Dermis blood vessel endothelial cell (primary cell): Measurements from ENCODE around the gene ATP2C2. TPM values are rescaled to one million over a fixed set of nuclear protein-coding genes. Genes with fewer than 3 reads are reported as not detected.
"Not testable (repeated sequence)": the region's sequence is repeated elsewhere in the genome, so short reads cannot be mapped to it uniquely, and the experiment has no call there.

Experiments used
- DNase-seq: peaks from one replicate; pipeline ENCODE4 v3.0.0; 2010
- total RNA-seq: library from RNA; depleted of rRNA; stranded (reverse); fragments of >200 nt; gene quantifications from 2 replicates; pipeline ENCODE4 v1.2.3, GENCODE V29; 2014

Gene ATP2C2, protein sequence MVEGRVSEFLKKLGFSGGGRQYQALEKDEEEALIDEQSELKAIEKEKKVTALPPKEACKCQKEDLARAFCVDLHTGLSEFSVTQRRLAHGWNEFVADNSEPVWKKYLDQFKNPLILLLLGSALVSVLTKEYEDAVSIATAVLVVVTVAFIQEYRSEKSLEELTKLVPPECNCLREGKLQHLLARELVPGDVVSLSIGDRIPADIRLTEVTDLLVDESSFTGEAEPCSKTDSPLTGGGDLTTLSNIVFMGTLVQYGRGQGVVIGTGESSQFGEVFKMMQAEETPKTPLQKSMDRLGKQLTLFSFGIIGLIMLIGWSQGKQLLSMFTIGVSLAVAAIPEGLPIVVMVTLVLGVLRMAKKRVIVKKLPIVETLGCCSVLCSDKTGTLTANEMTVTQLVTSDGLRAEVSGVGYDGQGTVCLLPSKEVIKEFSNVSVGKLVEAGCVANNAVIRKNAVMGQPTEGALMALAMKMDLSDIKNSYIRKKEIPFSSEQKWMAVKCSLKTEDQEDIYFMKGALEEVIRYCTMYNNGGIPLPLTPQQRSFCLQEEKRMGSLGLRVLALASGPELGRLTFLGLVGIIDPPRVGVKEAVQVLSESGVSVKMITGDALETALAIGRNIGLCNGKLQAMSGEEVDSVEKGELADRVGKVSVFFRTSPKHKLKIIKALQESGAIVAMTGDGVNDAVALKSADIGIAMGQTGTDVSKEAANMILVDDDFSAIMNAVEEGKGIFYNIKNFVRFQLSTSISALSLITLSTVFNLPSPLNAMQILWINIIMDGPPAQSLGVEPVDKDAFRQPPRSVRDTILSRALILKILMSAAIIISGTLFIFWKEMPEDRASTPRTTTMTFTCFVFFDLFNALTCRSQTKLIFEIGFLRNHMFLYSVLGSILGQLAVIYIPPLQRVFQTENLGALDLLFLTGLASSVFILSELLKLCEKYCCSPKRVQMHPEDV
- total RNA-seq: not detected in 2 replicates

DNA sequence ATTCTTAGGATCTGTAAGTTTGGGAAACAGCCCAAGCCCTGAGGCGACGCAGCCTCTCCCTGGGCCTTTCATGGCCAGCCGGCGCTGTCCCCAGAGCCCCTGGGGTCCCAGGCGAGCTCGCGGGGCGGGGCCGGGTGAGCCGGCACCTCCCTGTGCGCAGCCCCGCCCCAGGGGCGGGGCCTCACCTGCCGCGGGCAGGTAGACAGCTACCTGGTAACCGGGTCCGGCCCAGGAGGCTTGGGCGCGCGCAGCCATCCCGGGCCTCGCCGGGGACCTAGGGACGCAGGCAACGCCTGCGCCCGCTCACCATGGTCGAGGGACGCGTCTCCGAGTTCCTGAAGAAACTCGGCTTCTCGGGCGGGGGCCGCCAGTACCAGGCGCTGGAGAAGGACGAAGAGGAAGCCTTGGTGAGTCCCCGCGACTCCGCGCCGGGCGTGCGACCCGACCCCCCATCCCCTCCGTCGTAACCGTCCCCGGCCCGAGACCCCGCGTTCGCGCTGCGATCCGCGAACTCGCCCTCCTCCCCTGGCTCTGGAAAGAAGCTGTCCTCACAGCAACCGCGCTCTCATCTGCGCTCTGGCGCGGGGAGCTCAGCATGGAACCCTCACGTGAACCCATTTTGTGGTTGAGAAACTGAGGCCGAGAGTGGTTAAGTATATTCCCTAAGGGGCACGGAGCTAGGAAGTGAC is at the start of gene ATP2C2:
Gene ATP2C2, plus strand, starts transcription at position 231 of the 689 bp plus-strand sequence. Its CDS starts 78 bp downstream, at position 309.
- DNase-seq: no peak

- no peak for DNase-seq
Measured at GRCh38 chr16:84319146-84319760, 49.1 kb upstream of the ATP2C2 start.

DNA sequence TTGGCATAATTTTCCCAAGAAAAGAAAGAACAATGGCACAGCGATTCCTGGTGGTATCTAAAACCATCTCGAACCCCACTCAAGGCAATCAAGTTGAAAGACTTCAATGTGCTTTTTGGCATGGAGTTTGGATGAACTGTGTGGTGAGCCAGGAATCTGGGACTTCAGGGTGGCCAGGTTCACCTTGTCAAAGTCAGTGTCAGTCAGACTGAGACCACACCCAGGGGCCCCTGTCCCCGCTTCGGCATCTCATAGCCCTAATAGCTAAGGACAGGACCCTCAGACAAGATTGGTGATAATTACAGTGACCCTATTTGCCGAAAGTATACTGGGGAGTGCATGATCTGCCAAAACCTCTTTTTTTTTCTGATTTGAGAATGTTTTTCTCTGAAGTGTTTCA is 47.8 kb upstream of the ATP2C2 start:
- DNase-seq: no peak

GRCh38 chr16:84321932-84322331 is 46.4 kb upstream of the ATP2C2 start:
- no peak for DNase-seq

DNA sequence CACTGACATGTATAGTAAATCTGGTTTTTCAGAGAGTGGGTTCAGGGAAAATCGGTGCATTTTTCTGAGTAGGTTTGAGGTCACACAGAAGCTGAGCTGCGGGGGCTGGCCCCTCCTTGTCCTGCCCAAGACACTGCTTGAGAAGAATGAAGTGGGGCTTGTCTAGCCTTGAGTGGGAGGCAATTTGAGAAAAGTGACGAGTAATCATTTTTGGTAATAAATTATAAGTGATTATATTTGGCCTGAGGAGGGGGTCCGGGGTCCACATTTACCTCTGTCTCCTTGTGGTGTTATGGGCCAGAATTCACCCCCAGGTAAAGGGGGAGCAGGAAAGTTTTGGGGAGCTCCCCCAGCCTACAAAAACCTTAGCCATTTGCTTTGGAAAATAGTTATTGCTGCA is 45.6 kb upstream of the ATP2C2 start:
- no peak for DNase-seq

GRCh38 chr16:84323606-84324005 is 44.7 kb upstream of the ATP2C2 start:
- DNase-seq: no peak

DNA sequence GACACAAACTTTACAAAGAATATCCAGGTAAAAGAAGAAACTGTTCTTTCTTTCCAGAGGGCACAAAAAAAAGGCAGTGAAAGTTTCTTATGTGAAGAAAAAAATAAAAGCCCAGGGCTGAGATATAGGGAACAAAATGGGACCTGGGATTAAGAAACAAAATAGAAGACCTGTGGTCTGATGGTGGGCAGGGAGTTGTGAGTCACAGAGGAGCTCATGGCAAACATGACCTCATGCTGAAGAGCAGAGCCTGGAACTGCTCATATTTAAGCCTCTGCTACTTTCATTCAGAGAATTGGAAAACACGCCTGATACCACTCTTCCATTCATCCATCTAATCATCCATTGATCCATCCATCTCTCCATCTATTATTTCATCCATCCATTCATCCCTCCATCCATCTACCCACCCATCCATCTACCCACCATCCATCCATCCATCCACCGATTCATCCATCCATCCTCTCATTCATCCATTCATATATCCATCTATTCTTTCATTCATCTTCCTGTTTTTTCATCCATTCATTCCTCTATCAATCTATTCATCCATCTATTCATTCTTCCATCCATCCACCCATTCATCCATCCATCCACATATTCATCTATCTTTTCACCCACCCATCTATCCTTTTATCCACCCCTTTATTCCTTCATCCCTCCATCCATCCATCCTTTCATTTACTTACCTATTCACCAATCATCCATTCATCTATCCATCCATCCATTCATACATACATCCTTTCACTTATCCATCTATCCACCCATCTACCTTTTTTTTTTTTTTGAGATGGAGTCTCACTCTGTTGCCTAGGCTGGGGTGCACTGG is 43.7 kb upstream of the ATP2C2 start:
- DNase-seq: no peak

DNA sequence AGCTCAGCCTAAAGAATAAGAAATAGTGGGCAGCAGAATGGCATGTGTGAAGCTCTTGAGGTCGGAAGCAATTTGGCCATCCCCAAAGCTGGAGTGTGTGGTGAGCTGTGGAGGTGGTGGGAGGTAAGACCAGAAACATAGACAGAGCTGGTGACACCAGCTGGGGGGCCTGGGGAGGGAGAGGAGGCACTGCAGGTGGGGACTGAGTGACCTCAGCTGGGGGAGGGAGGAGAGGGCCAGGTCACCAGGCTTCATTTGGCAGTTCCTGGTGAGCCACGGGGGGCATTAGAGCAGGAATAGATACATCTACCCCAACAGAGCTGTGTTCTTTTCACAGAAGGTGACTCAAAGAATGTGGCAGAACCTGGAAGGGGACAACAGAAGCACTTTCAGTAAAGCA is 41.8 kb upstream of the ATP2C2 start:
- no peak for DNase-seq

GRCh38 chr16:84327926-84328505 is 40.3 kb upstream of the ATP2C2 start:
- no peak for DNase-seq

- no peak for DNase-seq
Measured at GRCh38 chr16:84329016-84329415, 39.3 kb upstream of the ATP2C2 start.

DNA sequence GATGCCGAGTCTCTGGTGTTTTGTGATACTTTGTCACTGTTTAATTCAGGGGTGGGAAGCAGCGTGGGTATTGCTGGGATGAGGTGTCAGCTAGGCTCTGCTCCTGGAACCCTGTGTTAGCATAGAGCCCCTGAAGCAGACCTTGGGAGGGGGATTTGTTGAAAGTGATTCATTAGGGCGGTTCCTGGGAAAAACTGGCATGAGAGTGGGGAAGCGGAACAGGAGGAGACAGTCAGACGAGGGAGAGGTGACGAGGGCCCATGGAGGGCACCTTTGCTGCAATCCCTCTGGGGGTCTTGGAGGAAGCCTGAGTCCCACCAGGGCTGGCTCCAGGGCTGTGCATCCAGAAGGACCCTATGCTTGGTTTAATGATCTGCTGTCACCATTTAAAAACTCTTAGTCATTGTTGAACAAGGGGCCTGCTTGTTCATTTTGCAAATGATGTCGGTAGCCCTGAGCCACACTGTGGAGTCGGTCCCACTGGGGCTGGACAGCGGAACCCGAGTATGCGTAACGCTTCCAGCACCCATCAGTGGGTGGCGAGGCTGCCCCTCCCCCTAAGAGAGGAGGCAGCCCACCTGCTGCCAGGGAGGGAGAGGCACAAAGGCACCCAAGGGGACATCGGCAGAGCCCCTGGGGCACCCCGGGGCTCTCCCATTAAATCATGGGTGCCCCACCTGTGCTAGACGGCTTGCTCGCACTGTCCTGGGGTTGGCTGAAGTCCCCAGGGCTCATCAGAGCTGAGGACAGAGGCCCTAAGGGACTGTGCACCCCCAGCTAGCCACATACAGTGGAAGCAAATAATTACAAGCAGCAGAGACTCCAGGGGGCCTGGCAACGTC is 38.3 kb upstream of the ATP2C2 start:
- DNase-seq: no peak

GRCh38 chr16:84330685-84331050 is 37.7 kb upstream of the ATP2C2 start:
- no peak for DNase-seq

DNA sequence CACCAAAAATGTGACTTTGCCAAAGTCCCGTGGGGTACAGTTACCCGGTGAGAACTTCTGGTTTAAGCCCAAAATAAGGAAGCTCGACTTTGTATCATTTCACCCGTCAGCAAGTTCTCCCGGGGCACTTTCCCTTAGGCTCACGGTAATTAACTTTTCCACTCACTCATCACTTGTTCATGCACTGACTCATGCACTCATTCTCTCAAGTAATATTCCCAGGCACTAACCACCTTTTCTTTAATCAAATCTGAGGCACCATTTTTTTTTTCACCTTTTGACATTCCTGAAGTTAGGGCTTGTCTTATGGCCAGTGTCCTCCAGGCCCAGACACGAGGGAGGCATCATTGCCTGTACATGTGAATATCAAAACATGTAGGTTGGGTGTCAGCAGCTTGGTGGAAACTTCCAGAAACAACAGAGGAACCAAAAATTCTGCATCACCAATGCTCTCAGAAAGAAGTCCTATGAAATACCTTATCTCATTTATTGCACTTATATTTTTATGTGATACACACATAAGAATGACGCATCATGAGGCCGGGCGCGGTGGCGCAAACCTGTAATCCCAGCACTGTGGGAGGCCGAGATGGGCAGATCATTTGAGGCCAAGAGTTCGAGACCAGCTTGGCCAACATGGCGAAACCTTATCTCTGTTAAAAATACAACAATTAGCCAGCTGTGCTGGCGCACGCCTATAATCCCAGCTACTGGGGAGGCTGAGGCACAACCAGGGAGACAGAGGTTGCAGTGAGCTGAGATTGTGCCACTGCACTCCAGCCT is 36.1 kb upstream of the ATP2C2 start:
- no peak for DNase-seq

GRCh38 chr16:84332975-84333684 is 35.2 kb upstream of the ATP2C2 start:
- no peak for DNase-seq

DNA sequence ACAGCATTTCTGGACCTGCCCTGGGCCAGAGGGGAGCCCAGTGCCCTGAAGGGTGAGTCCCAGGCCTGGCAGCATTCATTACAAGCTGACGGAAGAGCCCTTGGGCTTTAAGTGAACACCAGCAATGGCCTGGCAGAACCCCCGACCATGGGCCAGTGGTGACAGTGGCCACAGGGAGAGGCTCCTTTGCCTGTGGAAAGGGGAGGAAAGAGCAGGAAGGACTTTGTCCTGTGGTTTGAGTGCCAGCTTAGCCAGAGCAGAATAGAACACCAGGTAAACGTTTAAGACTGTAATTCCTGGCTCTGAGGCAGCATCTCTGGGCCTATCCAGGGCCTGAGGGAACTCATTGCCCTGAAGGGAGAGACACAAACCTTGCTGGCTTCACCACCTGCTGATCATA is 34.3 kb upstream of the ATP2C2 start:
- DNase-seq: no peak

GRCh38 chr16:84334482-84334881 is 33.9 kb upstream of the ATP2C2 start:
- DNase-seq: no peak

GRCh38 chr16:84337236-84337635 is 31.1 kb upstream of the ATP2C2 start:
- DNase-seq: not testable (repeated sequence)

DNA sequence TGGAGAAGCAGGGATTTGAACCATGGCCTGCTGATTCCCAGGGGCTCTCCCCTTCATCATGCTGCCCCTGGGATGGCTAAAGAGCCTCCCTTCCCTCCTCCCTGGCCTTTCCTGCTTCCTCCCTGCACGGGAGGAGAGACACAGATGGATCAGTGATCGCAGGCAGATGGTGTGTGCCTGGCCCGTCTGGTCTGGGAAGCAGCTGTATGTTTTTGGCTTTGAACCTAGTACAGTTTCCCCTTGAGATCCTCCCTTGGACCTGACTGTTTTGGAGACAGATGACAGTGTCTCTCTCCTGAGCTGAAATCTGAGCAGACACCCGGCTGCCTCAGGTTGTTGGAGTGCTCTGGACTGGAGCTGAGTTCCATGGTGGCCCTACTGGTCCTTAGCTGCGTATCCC is 29.0 kb upstream of the ATP2C2 start:
- DNase-seq: no peak

DNA sequence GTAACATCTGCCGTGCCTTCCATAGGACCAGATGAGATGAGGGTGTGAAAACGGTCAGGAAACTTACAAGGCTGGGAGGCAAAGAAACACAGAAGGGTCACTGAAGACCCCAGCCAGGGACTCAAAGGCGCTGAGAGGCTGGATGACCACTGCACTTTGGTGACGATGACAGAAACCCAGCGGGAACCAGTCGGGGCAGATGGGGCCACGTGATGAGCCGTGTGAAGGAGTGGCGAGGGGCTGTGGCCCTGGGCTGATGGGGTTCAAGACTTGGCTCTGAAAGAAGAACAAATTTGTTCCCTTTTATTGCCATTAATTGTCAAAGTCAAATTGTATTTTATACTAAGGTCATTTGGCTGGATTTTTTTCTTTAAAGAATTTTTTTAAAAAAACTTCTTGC is 28.6 kb upstream of the ATP2C2 start:
- no peak for DNase-seq
